ENCODE data around the gene CNTN1. TPM values are rescaled to one million over a fixed set of nuclear protein-coding genes. Genes with fewer than 3 reads are reported as not detected.

CNTN1 gene
- total and polyA plus RNA-seq, 2 donors (not counting 1 experiment from before 2014, with no cell fraction given): not detected

- Histone ChIP-seq H3K79me2 (ENCODE audit: control insufficient read depth, insufficient read depth, low read length) (no peaks in the 10 kb centered on the region), H3K9ac (ENCODE audit: low read length) (no peak overlapping the region), H3K9me3 (ENCODE audit: control extremely low read depth in 1 of 3, control insufficient read depth in 2 of 3, insufficient read depth in 1 of 3, low read length in 2 of 3) (no peaks in the 10 kb centered on the region), H3K4me2 (replicated peaks; ENCODE audit: low read depth, low read length, poor library complexity, severe bottlenecking) (no peak overlapping the region), H3K27me3 (replicated peaks in 1 of 4; ENCODE audit: control extremely low read depth in 1 of 4, control insufficient read depth in 3 of 4, insufficient read depth in 4 of 4, low read length in 3 of 4) (no peaks in the 10 kb centered on the region), H3K4me1 (ENCODE audit: control insufficient read depth in 2 of 2, insufficient read depth in 2 of 2, low read length in 2 of 2) (no peaks in the 10 kb centered on the region), H4K20me1 (ENCODE audit: control insufficient read depth, insufficient read depth, low read length, poor library complexity, severe bottlenecking) (no peaks in the 10 kb centered on the region), H3K27ac (ENCODE audit: low read length in 2 of 2) (no peak overlapping the region), H3K4me3 (ENCODE audit: control extremely low read depth in 1 of 5, extremely low read depth in 1 of 5, insufficient read depth in 1 of 5, low read depth in 2 of 5, low read length in 4 of 5) (no peak overlapping the region), H2AFZ (ENCODE audit: insufficient read depth, low read depth, low read length, poor library complexity, severe bottlenecking) (no peak overlapping the region), H3K36me3 (replicated peaks in 1 of 2; ENCODE audit: control extremely low read depth in 1 of 2, control insufficient read depth in 1 of 2, extremely low read depth in 1 of 2, insufficient read depth in 2 of 2, low read length in 1 of 2) (no peaks in the 10 kb centered on the region)
- CTCF ChIA-PET: no interaction called here
- H3K4me3 Mint-ChIP-seq: no peak overlapping the region
- TF ChIP-seq, protein P1, sequence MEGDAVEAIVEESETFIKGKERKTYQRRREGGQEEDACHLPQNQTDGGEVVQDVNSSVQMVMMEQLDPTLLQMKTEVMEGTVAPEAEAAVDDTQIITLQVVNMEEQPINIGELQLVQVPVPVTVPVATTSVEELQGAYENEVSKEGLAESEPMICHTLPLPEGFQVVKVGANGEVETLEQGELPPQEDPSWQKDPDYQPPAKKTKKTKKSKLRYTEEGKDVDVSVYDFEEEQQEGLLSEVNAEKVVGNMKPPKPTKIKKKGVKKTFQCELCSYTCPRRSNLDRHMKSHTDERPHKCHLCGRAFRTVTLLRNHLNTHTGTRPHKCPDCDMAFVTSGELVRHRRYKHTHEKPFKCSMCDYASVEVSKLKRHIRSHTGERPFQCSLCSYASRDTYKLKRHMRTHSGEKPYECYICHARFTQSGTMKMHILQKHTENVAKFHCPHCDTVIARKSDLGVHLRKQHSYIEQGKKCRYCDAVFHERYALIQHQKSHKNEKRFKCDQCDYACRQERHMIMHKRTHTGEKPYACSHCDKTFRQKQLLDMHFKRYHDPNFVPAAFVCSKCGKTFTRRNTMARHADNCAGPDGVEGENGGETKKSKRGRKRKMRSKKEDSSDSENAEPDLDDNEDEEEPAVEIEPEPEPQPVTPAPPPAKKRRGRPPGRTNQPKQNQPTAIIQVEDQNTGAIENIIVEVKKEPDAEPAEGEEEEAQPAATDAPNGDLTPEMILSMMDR (IDR thresholded peaks at IDR 0.05): no peak
- no peak for TF ChIP-seq EZH2 (IDR thresholded peaks at IDR 0.05; ENCODE audit: borderline replicate concordance, insufficient read depth, low read depth, low read length, poor library complexity, severe bottlenecking)
- intact Hi-C loops (cut with micrococcal nuclease): no loop called here
- H3K27me3 Mint-ChIP-seq: no peaks in the 10 kb centered on the region
- no peaks in the 10 kb centered on the region for H3K9me3 Mint-ChIP-seq (ENCODE audit: insufficient read depth)
- POLR2A ChIA-PET: no interaction called here
- DNase-seq (no peak), ATAC-seq (ENCODE audit: low read depth) (no peak)
- no peak overlapping the region for H3K27ac Mint-ChIP-seq
- no peaks in the 10 kb centered on the region for H3K4me1 Mint-ChIP-seq
- no CpG with 5 or more reads among the region's 1 CpG for WGBS (ENCODE audit: insufficient coverage)
Observed at GRCh38 chr12:41052441-41052840, 360.2 kb downstream of the CNTN1 start.

DNA sequence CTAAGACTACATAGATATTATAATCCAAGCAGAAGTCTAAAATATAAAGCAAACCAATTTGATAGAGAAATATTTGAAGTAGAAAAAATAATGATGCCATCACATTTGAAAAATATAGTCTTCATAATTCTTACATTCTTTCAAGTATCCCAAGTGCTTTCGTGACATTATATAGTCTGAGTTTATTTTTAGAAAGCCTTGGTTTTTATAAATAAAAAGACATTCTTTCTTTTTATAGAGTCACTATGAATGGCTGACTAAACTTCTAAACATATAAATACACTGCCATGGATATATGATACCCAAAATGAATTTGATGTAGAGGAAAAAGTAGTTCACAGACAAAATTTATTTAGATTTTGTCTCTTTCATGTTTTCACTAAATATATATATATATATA is 360.8 kb downstream of the CNTN1 start:
- intact Hi-C loops (cut with micrococcal nuclease): no loop called here
- no peaks in the 10 kb centered on the region for H3K4me1 ChIP-seq (ENCODE audit: control insufficient read depth in 2 of 2, insufficient read depth in 2 of 2, low read length in 2 of 2)
- no CpG with 5 or more reads among the region's 1 CpG for WGBS (ENCODE audit: insufficient coverage)
- no peak overlapping the region for H3K4me3 ChIP-seq (ENCODE audit: control extremely low read depth in 1 of 5, extremely low read depth in 1 of 5, insufficient read depth in 1 of 5, low read depth in 2 of 5, low read length in 4 of 5)
- Mint-ChIP-seq H3K27ac (no peak overlapping the region), H3K4me3 (no peak overlapping the region), H3K4me1 (no peaks in the 10 kb centered on the region), H3K27me3 (no peaks in the 10 kb centered on the region), H3K9me3 (ENCODE audit: insufficient read depth) (no peaks in the 10 kb centered on the region)
- TF ChIP-seq EZH2 (IDR thresholded peaks at IDR 0.05; ENCODE audit: borderline replicate concordance, insufficient read depth, low read depth, low read length, poor library complexity, severe bottlenecking): no peak
- TF ChIP-seq, protein P1 (IDR thresholded peaks at IDR 0.05): no peak
- no peaks in the 10 kb centered on the region for H4K20me1 ChIP-seq (ENCODE audit: control insufficient read depth, insufficient read depth, low read length, poor library complexity, severe bottlenecking)
- POLR2A ChIA-PET: no interaction called here
- H3K79me2 ChIP-seq (ENCODE audit: control insufficient read depth, insufficient read depth, low read length): no peaks in the 10 kb centered on the region
- no peak for ATAC-seq (ENCODE audit: low read depth)
- H2AFZ ChIP-seq (ENCODE audit: insufficient read depth, low read depth, low read length, poor library complexity, severe bottlenecking): no peak overlapping the region
- H3K4me2 ChIP-seq (replicated peaks; ENCODE audit: low read depth, low read length, poor library complexity, severe bottlenecking): no peak overlapping the region
- H3K27ac ChIP-seq (ENCODE audit: low read length in 2 of 2): no peak overlapping the region
- H3K36me3 ChIP-seq (replicated peaks in 1 of 2; ENCODE audit: control extremely low read depth in 1 of 2, control insufficient read depth in 1 of 2, extremely low read depth in 1 of 2, insufficient read depth in 2 of 2, low read length in 1 of 2): no peaks in the 10 kb centered on the region
- H3K9me3 ChIP-seq (ENCODE audit: control extremely low read depth in 1 of 3, control insufficient read depth in 2 of 3, insufficient read depth in 1 of 3, low read length in 2 of 3): no peaks in the 10 kb centered on the region
- H3K27me3 ChIP-seq (replicated peaks in 1 of 4; ENCODE audit: control extremely low read depth in 1 of 4, control insufficient read depth in 3 of 4, insufficient read depth in 4 of 4, low read length in 3 of 4): no peaks in the 10 kb centered on the region
- H3K9ac ChIP-seq (ENCODE audit: low read length): no peak overlapping the region
- DNase-seq: no peak
- CTCF ChIA-PET: no interaction called here
